ENCODE data around the gene OR5K4.

GRCh38 chr3:98371853-98372252 lies 18.2 kb downstream of the OR5K4 start:
- no peak for TF ChIP-seq CTCF (IDR thresholded peaks at IDR 0.05)
- no peak for TF ChIP-seq POLR2AphosphoS5 (IDR thresholded peaks at IDR 0.05)
- TF ChIP-seq POLR2A (IDR thresholded peaks at IDR 0.05) = no peak
